HL-60 (cell line): ENCODE data around the gene AGPAT4.

ENCODE experiments used
- DNase-seq, 2 experiments: peaks; one replicate each; pipeline ENCODE4 v3.0.0-alpha.2; 2010 to 2020; ENCODE audit warnings: low read depth in 1 of 2, low spot score in 1 of 2
- H3K27ac ChIP-seq: fragments of 250-450 bp; sonication (Bioruptor Pico); replicated peaks from 2 replicates; pipeline ENCODE4 v1.5.1; 2020; ENCODE audit warnings: mild to moderate bottlenecking, moderate library complexity
- H3K27me3 ChIP-seq: fragments of 250-450 bp; sonication (Bioruptor Pico); 2 replicates; pipeline ENCODE4 v1.5.1; 2021; ENCODE audit warnings: mild to moderate bottlenecking, moderate library complexity; ENCODE audit not compliant: insufficient read depth, poor library complexity, severe bottlenecking
- H3K4me3 ChIP-seq: replicated peaks from 2 replicates; pipeline ENCODE4 v1.5.1; 2011; ENCODE audit warnings: mild to moderate bottlenecking, control low read depth, low read length; ENCODE audit not compliant: insufficient read depth
- GABPA ChIP-seq: IDR thresholded peaks from 2 replicates; pipeline ENCODE4 v1.6.1; 2012; ENCODE audit warnings: low read depth
- POLR2AphosphoS5 ChIP-seq: IDR thresholded peaks from 2 replicates; pipeline ENCODE4 v1.6.1; 2012; ENCODE audit warnings: low read depth
- SPI1 ChIP-seq: IDR thresholded peaks from 2 replicates; pipeline ENCODE4 v1.6.1; 2012; ENCODE audit warnings: low read depth, mild to moderate bottlenecking, borderline replicate concordance
- TF ChIP-seq, protein P1 (sequence below): IDR thresholded peaks from one replicate; pipeline ENCODE4 v1.5.1; 2011; ENCODE audit warnings: low read length, control low read depth, inconsistent platforms; ENCODE audit not compliant: insufficient read depth
- TF ChIP-seq, protein P2 (sequence below): IDR thresholded peaks from 2 replicates; pipeline ENCODE4 v1.6.1; 2012; ENCODE audit warnings: low read depth; ENCODE audit not compliant: insufficient replicate concordance

AGPAT4 gene

DNA sequence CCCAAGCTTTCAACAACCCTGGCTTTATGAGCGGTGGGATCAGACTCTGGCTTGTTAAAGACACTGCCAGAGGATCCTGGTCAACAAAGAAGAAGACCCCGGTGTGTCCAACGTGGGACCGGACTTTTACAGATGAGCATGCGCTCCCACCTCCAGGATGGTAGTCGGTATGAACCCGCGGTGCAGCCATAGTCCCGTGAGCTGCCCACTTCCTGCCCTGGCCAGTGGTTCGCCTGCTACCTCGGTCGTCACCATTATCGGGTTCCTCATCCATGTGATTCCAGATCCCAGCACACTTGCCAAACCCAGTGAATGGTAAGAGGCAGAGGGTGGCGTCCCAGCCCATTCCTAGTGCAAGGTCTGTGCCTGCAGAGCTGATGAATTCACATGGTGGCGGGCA is 112.7 kb downstream of the AGPAT4 start:
- no peak overlapping the region for H3K4me3 ChIP-seq
- H3K27me3 ChIP-seq: no peaks in the 10 kb centered on the region
- H3K27ac ChIP-seq: no peak overlapping the region
- no peak for DNase-seq
- TF ChIP-seq GABPA (no peak), POLR2AphosphoS5 (no peak), SPI1 (no peak)
- TF ChIP-seq, protein P1, sequence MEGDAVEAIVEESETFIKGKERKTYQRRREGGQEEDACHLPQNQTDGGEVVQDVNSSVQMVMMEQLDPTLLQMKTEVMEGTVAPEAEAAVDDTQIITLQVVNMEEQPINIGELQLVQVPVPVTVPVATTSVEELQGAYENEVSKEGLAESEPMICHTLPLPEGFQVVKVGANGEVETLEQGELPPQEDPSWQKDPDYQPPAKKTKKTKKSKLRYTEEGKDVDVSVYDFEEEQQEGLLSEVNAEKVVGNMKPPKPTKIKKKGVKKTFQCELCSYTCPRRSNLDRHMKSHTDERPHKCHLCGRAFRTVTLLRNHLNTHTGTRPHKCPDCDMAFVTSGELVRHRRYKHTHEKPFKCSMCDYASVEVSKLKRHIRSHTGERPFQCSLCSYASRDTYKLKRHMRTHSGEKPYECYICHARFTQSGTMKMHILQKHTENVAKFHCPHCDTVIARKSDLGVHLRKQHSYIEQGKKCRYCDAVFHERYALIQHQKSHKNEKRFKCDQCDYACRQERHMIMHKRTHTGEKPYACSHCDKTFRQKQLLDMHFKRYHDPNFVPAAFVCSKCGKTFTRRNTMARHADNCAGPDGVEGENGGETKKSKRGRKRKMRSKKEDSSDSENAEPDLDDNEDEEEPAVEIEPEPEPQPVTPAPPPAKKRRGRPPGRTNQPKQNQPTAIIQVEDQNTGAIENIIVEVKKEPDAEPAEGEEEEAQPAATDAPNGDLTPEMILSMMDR: no peak
- TF ChIP-seq, protein P2, sequence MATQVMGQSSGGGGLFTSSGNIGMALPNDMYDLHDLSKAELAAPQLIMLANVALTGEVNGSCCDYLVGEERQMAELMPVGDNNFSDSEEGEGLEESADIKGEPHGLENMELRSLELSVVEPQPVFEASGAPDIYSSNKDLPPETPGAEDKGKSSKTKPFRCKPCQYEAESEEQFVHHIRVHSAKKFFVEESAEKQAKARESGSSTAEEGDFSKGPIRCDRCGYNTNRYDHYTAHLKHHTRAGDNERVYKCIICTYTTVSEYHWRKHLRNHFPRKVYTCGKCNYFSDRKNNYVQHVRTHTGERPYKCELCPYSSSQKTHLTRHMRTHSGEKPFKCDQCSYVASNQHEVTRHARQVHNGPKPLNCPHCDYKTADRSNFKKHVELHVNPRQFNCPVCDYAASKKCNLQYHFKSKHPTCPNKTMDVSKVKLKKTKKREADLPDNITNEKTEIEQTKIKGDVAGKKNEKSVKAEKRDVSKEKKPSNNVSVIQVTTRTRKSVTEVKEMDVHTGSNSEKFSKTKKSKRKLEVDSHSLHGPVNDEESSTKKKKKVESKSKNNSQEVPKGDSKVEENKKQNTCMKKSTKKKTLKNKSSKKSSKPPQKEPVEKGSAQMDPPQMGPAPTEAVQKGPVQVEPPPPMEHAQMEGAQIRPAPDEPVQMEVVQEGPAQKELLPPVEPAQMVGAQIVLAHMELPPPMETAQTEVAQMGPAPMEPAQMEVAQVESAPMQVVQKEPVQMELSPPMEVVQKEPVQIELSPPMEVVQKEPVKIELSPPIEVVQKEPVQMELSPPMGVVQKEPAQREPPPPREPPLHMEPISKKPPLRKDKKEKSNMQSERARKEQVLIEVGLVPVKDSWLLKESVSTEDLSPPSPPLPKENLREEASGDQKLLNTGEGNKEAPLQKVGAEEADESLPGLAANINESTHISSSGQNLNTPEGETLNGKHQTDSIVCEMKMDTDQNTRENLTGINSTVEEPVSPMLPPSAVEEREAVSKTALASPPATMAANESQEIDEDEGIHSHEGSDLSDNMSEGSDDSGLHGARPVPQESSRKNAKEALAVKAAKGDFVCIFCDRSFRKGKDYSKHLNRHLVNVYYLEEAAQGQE: no peak

DNA sequence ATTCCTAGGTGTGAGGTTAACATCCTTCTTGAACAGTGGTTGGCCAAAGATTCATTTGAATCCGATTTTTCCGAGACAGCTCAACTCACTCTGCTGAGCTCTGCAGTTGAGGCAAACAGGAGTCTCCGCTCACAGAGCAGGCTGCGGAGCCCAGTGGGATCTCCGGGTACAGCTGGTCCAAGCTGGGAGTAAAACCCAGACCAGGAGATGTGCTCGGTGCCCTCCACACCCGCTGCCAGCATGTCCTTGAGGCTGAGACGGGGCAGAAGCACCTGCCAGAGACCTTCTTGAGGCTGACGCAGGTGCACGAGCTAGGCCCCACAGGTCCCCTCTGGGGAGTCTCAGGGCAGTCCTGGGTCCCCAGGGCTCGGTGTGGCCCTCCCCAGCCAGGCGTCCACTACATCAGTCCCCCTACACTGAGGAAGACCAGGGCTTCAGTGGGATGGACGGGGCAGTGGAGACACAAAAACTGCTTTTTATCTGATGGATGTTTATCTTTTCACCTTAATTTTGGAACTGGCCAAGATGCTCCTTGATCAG is 119.0 kb downstream of the AGPAT4 start:
- Histone ChIP-seq H3K27ac (no peak overlapping the region), H3K27me3 (no peaks in the 10 kb centered on the region), H3K4me3 (no peak overlapping the region)
- TF ChIP-seq, protein P2: no peak
- TF ChIP-seq, protein P1: no peak
- TF ChIP-seq POLR2AphosphoS5 (no peak), GABPA (no peak), SPI1 (no peak)
- DNase-seq: no peak

DNA sequence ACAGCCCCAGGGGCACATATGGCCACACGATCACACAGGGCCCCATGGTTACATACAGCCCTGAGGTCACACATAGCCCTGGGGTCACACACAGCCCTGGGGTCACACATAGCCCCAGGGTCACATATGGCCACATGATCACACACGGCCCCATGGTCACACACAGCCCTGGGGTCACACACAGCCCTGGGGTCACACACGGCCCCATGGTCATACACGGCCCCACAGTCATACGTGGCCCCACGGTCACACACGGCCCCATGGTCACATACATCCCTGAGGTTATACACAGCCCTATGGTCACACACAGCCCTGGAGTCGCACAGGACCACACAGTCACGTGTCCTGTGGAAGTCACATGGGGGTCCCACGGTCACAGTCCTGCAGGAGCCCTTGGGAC is 120.1 kb downstream of the AGPAT4 start:
- H3K27me3 ChIP-seq: no peaks in the 10 kb centered on the region
- no peak for DNase-seq
- H3K4me3 ChIP-seq: no peak overlapping the region
- H3K27ac ChIP-seq: no peak overlapping the region
- TF ChIP-seq POLR2AphosphoS5 (no peak), GABPA (no peak), SPI1 (no peak)
- TF ChIP-seq, protein P2: no peak
- TF ChIP-seq, protein P1: no peak
